Prostate gland (tissue), 2 donors: ENCODE measurements around the gene IL5.

Experiments
- CTCF ChIP-seq, 4 experiments: fragments of 200-600 bp in 2 of 4; fragments of 450-650 bp in 2 of 4; sonication (generic) in 2 of 4; IDR thresholded peaks; 1 replicate in 3 of 4; 2 replicates in 1 of 4; pipeline ENCODE4 v1.5.1; 2016 to 2019; ENCODE audit warnings: antibody characterized with exemption in 4 of 4, mild to moderate bottlenecking in 2 of 4, moderate library complexity in 2 of 4
- POLR2A ChIP-seq: fragments of 450-650 bp; IDR thresholded peaks from one replicate; pipeline ENCODE4 v1.6.1; 2016; ENCODE audit warnings: antibody characterized with exemption, mild to moderate bottlenecking
- POLR2AphosphoS5 ChIP-seq: sonication (generic); formaldehyde crosslinking; IDR thresholded peaks from one replicate; pipeline ENCODE4 v1.6.1; 2017; ENCODE audit warnings: antibody characterized with exemption

GRCh38 chr5:132586063-132586462 is 42.7 kb upstream of the IL5 start:
- TF ChIP-seq POLR2A (no peak), CTCF (IDR thresholded peaks at IDR 0.05) (no peak), POLR2AphosphoS5 (no peak)
